HEK293T (cell line): ENCODE measurements around the gene PICK1.

Experiments used
- FOXK2 ChIP-seq: fragments of 450-650 bp; IDR thresholded peaks from 2 replicates; pipeline ENCODE4 v1.6.1; 2016; ENCODE audit warnings: mild to moderate bottlenecking
- FOXM1 ChIP-seq: fragments of 450-650 bp; IDR thresholded peaks from 2 replicates; pipeline ENCODE4 v1.6.1; 2017; ENCODE audit warnings: mild to moderate bottlenecking, borderline replicate concordance
- L3MBTL2 ChIP-seq: fragments of 450-650 bp; conservative IDR thresholded peaks from 2 replicates; pipeline ENCODE4 v1.6.1; 2016; ENCODE audit warnings: mild to moderate bottlenecking

DNA sequence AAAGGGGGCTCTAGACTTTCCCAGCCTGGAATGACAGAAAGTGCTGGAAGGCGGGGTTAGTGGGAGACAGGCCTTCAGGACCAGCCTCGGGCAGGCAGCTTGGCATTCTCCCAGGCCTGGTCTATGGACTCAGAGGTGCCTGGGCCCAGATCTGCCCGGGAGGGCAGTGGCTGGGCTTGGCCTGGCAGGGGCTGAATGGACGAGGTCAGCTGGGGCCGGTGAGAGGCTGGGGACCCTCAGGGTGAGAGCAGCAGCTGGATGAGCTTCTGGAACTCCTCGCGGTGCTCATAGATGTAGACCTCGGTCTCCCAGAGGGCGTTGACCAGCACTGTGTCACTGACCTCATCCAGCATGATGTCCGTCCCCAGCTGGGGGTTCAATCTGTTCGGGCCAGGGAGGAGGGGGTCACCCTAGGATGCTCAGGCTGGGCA, 54.7 kb downstream of the PICK1 start:
- no peak for TF ChIP-seq FOXK2
- no peak for TF ChIP-seq L3MBTL2
- no peak for TF ChIP-seq FOXM1
